Mesothelial cell of epicardium (in vitro differentiated cells): ENCODE data around the gene ELMO1. TPM values are rescaled to one million over a fixed set of nuclear protein-coding genes. Genes with fewer than 3 reads are reported as not detected.
"Not testable (repeated sequence)": the region's sequence is repeated elsewhere in the genome, so short reads cannot be mapped to it uniquely, and the experiment has no call there.

Experiments
- DNase-seq, 2 experiments: peaks; one replicate each; pipeline ENCODE4 v3.0.0; 2021; ENCODE audit warnings: low spot score in 2 of 2; ENCODE audit not compliant: unreplicated experiment in 2 of 2
- H3K27ac Mint-ChIP-seq: 2 replicates; pipeline ENCODE4 v1.8.0; 2021; ENCODE audit warnings: mixed read lengths
- H3K27me3 Mint-ChIP-seq: 2 replicates; pipeline ENCODE4 v1.8.0; 2021; ENCODE audit warnings: low read depth, mixed read lengths
- H3K36me3 Mint-ChIP-seq: 2 replicates; pipeline ENCODE4 v1.8.0; 2021; ENCODE audit warnings: mixed read lengths
- H3K4me1 Mint-ChIP-seq: 2 replicates; pipeline ENCODE4 v1.8.0; 2021; ENCODE audit warnings: mixed read lengths
- H3K4me3 Mint-ChIP-seq: 2 replicates; pipeline ENCODE4 v1.8.0; 2021; ENCODE audit warnings: mild to moderate bottlenecking, moderate library complexity, mixed read lengths
- H3K9me3 Mint-ChIP-seq: 2 replicates; pipeline ENCODE4 v1.8.0; 2021; ENCODE audit warnings: mixed read lengths
- total RNA-seq: library from RNA; stranded (reverse); gene quantifications from 3 replicates; pipeline ENCODE4 v1.2.1, GENCODE V29; 2021
- TF ChIP-seq, protein P1 (sequence below): fragments of 200-600 bp; sonication (generic); IDR thresholded peaks from one replicate; pipeline ENCODE4 v1.5.0; 2021; ENCODE audit warnings: antibody characterized with exemption; ENCODE audit not compliant: unreplicated experiment

Gene ELMO1
- total RNA-seq, 1 donor from 2014 or later: 9.6 TPM

GRCh38 chr7:36982766-36983165 is 465.9 kb downstream of the ELMO1 start:
- peaks cover 8% of the 10 kb centered on the region for H3K27me3 Mint-ChIP-seq
- no peak for DNase-seq
- H3K9me3 Mint-ChIP-seq: no peaks in the 10 kb centered on the region
- no peak overlapping the region for H3K4me3 Mint-ChIP-seq
- TF ChIP-seq, protein P1, sequence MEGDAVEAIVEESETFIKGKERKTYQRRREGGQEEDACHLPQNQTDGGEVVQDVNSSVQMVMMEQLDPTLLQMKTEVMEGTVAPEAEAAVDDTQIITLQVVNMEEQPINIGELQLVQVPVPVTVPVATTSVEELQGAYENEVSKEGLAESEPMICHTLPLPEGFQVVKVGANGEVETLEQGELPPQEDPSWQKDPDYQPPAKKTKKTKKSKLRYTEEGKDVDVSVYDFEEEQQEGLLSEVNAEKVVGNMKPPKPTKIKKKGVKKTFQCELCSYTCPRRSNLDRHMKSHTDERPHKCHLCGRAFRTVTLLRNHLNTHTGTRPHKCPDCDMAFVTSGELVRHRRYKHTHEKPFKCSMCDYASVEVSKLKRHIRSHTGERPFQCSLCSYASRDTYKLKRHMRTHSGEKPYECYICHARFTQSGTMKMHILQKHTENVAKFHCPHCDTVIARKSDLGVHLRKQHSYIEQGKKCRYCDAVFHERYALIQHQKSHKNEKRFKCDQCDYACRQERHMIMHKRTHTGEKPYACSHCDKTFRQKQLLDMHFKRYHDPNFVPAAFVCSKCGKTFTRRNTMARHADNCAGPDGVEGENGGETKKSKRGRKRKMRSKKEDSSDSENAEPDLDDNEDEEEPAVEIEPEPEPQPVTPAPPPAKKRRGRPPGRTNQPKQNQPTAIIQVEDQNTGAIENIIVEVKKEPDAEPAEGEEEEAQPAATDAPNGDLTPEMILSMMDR: no peak
- H3K27ac Mint-ChIP-seq: no peak overlapping the region
- peaks cover 50% of the 10 kb centered on the region for H3K4me1 Mint-ChIP-seq
- no peaks in the 10 kb centered on the region for H3K36me3 Mint-ChIP-seq

- Mint-ChIP-seq H3K36me3 (no peaks in the 10 kb centered on the region), H3K27ac (peak overlapping the region; percentile 43), H3K4me1 (peaks cover 33% of the 10 kb centered on the region), H3K4me3 (no peak overlapping the region), H3K9me3 (no peaks in the 10 kb centered on the region), H3K27me3 (no peaks in the 10 kb centered on the region)
- no peak for DNase-seq
- TF ChIP-seq, protein P1: no peak
Measured at GRCh38 chr7:36979810-36980248, 468.8 kb downstream of the ELMO1 start.

GRCh38 chr7:36978461-36978860 is 470.2 kb downstream of the ELMO1 start:
- Mint-ChIP-seq H3K27me3 (no peaks in the 10 kb centered on the region), H3K4me3 (no peak overlapping the region), H3K27ac (no peak overlapping the region), H3K9me3 (no peaks in the 10 kb centered on the region), H3K4me1 (peaks cover 24% of the 10 kb centered on the region), H3K36me3 (no peaks in the 10 kb centered on the region)
- DNase-seq: no peak
- TF ChIP-seq, protein P1: no peak

GRCh38 chr7:36977878-36978277 is 470.8 kb downstream of the ELMO1 start:
- TF ChIP-seq, protein P1: no peak
- no peak for DNase-seq
- Mint-ChIP-seq H3K27me3 (no peaks in the 10 kb centered on the region), H3K27ac (no peak overlapping the region), H3K9me3 (no peaks in the 10 kb centered on the region), H3K36me3 (no peaks in the 10 kb centered on the region), H3K4me3 (no peak overlapping the region), H3K4me1 (peaks cover 24% of the 10 kb centered on the region)

- H3K27me3 Mint-ChIP-seq: not testable (repeated sequence)
Measured at GRCh38 chr7:36973534-36973933, 475.1 kb downstream of the ELMO1 start.

GRCh38 chr7:36972140-36972518 is 476.5 kb downstream of the ELMO1 start:
- H3K9me3 Mint-ChIP-seq: no peaks in the 10 kb centered on the region

More at GRCh38 chr7:36973534-36973933, 475.1 kb downstream of the ELMO1 start:
- not testable (repeated sequence) for H3K4me3 Mint-ChIP-seq, H3K27ac Mint-ChIP-seq, H3K36me3 Mint-ChIP-seq, H3K4me1 Mint-ChIP-seq, DNase-seq, H3K9me3 Mint-ChIP-seq

More at GRCh38 chr7:36972140-36972518, 476.5 kb downstream of the ELMO1 start:
- no peaks in the 10 kb centered on the region for H3K27me3 Mint-ChIP-seq
- DNase-seq: no peak
- no peak overlapping the region for H3K27ac Mint-ChIP-seq
- no peaks in the 10 kb centered on the region for H3K36me3 Mint-ChIP-seq
- no peaks in the 10 kb centered on the region for H3K4me1 Mint-ChIP-seq
- TF ChIP-seq, protein P1: no peak
- H3K4me3 Mint-ChIP-seq: no peak overlapping the region
